ENCODE data around the gene ECSCR.

Gene ECSCR

DNA sequence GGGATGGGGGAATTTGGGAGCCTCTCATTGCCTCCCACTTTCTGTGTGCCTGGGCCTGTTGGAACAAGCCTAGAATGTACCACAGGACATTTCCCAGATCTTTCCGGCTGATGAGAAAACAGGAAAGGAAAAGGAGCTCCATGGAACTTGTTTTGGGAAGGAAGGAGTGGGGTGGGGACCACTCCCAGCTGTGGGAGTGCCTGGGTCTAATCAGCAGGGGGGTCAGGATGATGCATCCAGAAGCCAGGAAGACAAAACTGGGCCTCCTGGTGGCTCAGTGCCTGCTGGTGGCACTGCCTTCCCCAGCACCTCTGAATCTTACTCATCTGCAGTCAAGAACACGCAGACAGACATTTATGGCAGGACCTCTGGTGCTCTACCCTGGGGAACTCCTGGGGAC, 11.0 kb upstream of the ECSCR start:
- peak; percentile 59 for DNase-seq

DNA sequence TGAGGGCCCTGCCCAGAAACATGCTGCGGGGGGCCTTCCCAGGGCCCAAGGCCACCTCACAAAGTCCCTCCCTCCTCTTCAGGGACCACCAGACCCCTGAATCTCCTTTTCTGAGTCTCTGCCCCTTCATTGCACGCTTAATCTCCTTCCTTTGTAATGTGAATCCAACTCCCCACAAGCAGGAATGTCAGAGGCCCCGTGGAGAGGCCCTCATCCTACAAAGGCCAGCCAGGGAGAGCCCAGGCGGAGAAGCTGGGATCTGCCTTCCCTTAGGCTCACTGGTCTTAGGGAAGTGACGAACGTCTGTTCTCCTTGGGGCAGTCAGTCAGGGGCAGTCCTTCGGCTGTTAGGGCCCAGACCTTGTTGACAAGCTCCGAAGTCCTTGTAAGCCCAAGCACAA, 10.6 kb upstream of the ECSCR start:
- peak; percentile 24 for DNase-seq

DNA sequence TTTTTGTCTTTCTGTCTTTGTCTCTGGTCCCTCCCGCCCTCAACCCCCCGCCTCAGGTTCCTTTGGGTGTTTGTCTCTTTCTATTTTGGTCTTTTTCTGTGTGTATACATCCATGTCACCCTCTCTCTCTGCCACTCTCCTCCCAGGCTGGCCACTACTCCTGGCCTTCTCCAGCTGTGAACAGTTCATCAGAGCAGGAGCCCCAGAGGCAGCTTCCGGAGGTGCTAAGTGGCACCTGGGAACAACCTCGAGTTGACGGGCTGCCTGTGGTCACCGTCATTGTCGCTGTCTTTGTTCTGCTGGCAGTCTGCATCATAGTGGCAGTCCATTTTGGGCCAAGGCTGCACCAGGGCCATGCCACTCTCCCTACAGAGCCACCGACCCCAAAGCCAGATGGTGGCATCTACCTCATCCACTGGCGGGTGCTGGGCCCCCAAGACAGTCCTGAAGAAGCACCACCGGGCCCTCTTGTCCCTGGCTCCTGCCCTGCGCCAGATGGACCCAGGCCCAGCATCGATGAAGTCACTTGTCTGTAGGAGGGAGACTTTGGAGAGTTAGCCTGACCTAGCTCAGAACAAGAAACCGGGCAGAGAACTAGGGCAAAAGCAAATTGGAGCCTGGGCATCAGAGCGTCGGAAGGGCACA, 10.0 kb upstream of the ECSCR start:
- DNase-seq = no peak

DNA sequence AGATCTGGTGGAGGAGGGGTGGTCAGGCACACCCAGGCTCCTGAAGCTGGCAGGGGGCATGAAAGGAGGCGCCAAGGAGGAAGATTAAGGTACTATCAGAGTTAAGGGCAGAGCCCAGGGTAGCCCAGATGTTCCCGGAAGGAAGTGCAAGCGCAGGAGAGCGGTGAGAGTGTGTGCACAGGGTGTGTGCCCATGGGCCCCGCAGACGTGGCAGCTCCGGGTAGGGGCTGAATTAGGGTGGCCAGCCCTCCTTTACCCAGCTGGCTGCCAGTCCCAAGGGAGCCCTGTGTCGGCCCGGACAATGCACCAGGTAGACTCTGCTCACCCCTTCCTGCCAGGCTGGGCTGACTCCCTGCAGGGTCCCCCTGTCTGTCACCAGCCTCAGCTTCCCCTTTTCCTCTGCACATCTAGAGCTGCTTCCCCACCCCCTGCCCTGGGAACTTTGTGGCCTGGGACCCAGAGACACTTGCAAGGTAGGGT, 8.3 kb upstream of the ECSCR start, which contains the start of gene SMIM33:
SMIM33 (plus strand) TSS at position 184 of the 480 bp plus-strand sequence; CDS start at position 302, 118 bp downstream.
- no peak for DNase-seq

DNA sequence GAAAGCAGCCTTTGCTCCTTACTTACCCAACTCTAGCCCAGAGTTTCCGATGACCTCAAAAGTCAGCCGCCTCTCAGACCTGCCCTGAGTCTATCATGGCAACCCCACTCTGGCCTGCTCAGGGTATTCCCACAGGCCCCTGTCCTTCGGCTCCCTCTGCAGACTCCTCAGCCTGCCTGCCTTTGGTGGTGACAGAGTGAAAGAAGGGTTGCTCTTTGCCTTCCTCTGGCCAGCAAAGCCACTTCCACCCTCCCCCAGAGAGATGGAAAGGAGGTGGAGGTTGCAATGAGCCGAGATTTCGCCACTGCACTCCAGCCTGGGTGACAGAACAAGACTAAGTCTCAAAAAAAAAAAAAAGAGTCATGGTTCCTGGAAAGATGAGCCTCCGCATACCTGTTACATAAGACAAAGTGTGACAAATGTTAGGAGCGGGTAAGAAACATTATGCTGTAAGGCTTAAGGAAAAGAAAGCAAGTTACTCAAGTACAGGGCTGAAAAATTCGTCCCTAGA, 5.9 kb upstream of the ECSCR start:
- no peak for DNase-seq

DNA sequence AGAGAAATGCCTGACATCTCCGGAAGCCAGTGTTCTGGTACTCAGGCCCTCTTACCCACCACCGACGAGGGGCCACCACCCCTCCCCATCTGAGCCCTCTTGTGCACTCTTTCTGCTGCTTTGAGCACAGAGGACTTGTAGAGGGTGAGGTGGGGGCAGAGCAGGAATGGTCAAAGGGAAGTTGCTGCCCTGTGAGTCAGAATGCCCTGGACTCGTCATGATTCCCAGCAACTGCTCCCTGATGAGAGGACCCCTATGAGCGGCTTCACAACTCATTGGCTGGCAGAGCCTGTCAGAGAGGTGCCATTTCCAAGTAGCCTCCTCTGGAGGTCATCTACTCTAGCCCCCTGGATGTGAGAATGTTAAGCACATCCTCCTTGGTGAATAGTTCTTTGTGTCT, 845 bp downstream of the ECSCR start:
- DNase-seq = peak; percentile 54

DNA sequence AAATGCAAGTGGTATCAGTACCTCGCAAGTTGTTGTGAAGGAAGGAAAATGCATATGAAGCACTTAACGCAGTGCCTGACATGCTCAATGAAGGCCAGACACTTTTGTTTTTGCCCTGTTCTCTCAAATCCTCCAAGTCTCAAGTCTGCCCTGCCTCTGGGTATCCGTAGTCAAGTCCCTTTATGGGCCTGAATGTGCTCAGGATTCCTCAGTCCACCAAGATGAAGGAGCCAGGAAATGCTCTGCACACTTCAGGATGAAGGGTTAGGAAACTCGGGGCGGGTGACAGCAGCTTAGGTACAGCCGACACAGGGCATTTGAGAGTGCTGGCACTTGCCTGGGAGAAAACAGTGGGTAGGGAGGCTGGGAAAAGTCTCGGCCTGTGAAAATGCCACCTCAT, 1.4 kb downstream of the ECSCR start:
- DNase-seq = no peak

DNA sequence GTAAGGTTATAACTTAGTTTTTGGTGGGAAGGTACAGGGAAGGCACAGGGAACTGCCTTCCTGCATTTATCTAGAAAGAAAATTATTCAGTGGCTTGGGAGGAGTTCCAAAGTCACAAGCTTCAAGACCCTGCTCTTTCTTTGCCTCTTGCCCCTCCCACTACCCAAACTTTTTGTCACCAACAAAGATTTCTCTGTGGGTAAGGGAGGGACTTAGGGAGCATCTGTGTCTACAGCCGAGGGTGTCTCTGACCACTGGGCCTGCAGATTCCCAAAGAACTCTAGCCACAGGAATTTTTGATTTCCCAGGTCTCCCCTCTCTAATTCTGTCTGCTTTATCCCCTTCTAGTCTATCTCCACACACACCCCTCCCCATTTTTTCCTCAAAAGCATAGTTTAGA, 2.1 kb downstream of the ECSCR start:
- DNase-seq = peak; percentile 50

DNA sequence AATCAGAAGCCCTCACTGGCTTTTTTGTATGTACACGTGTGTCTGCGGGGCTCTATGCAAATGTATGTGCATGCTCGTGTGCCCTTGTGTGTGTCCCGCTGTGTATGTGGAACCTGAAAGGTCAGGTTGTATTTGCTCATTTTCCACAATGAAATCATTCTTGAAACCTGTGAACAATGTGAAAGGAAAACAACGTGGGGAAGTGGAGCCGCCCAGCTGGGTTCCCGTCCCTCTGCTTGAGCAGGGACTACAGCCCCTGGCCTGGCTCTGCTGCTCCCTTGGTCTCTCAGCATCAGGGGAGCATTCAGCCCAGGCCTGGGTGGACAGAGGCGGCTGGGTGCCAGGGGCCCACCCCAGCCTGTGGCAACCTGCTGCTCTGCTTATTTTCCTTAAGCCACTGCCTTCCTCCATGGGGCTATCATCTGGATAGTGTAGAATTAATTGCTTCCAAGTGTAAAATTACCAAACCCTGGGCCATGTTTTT, 3.0 kb downstream of the ECSCR start:
- no peak for DNase-seq

DNA sequence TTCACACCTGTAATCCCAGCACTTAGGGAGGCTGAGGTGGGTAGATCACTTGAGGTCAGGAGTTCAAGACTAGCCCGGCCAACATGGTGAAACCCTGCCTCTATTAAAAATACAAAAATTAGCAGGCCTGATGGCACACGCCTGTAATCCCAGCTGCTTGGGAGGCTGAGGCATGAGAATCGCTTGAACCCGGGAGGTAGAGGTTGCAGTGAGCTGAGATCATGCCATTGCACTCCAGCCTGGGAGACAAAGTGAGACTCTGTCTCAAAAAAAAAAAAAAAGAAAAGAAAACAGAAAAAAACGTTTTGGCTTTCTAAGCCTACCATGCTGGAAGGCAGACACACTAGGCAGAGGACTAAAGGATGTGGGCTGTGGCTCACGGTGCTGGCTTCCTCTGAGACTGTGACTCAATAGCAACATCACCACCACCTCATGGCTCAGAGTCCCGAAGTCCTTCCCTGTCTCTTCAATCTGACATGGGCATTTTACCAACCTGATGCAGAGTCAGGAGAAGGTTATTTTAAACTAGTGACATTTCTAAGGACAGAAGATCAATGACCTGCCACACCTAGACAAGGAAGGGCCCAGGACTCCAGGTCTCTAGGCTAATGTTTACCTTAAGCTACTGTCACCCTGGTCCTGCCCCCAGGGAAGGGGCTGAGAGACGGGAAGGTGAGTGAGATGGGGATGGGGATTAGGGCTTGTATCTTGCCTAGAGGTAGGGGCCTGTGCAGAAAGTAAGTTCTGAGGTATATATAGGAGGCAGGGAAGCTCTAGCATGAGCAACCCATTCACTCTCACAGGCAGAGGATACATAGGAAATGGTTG, 3.7 kb downstream of the ECSCR start:
- DNase-seq = peak; percentile 82

DNA sequence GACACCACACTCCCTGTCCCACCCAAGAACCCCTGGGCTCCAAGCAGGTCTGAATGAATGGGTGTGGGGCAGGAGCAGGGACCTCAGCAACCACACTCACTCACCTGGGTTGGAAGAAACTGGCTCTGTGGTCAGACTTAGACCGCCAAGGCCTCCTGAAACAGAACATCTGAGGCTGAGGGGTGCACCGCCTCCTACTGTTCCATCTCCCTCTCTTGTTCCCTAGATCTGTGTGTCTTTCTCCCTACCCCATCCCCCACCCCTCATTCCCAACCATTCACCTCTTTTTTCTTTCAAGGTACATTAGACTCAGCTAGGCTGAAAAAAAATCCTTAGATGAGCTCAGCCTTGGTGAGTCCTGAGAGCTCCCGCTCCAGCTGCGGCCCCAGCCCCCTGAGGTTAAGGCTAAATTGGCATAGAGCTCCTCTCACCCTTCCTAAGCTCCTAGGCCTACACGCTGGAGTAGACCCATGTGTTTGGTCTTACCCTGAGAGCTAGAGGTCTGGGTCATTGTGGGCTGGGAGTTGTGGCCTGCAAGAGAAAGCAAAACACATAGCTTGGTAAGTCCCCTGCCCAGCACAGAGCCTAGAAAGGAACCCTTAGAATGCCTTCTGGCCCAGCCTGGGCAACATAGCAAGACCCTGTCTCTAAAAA, 4.8 kb downstream of the ECSCR start:
- no peak for DNase-seq

DNA sequence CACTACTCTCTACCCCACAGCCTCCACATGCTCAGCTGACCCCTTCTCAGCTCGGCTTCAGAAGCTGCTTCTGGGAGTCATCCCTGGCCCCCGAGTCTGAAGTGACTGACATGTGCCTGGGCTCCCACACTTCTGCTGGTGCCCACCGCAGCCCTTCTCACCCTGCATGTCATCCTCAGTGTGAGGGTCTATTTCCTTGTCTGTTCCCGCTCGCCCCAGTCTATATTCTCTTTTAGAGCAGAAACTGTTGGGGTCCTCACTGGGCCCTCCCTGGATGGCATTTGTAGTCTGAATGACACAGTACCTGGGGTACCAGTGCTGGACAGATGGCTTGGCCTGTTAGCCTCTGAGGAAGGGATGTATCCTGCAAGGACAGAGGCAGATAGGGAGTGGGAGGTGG, 5.3 kb downstream of the ECSCR start:
- no peak for DNase-seq

DNA sequence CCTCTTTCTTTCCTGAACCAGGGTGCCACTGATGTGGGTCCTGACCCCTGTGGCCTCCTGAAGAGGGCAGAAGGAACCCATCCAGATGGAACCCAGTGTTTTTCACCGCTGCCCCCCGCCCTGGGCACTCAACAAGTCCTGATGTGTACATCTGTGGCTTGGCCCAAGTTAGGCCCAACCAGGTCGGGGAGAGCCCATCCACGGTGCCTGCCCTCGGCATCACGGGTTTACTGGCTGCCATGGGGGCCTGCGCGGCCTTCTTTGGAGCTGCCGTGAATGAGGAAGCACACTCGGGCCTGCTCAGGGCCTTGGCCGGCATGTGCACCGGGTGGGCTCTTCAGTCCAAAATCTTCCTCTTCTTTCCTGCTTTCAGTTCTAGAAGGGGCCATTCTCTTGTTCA, 5.8 kb downstream of the ECSCR start:
- DNase-seq = no peak

DNA sequence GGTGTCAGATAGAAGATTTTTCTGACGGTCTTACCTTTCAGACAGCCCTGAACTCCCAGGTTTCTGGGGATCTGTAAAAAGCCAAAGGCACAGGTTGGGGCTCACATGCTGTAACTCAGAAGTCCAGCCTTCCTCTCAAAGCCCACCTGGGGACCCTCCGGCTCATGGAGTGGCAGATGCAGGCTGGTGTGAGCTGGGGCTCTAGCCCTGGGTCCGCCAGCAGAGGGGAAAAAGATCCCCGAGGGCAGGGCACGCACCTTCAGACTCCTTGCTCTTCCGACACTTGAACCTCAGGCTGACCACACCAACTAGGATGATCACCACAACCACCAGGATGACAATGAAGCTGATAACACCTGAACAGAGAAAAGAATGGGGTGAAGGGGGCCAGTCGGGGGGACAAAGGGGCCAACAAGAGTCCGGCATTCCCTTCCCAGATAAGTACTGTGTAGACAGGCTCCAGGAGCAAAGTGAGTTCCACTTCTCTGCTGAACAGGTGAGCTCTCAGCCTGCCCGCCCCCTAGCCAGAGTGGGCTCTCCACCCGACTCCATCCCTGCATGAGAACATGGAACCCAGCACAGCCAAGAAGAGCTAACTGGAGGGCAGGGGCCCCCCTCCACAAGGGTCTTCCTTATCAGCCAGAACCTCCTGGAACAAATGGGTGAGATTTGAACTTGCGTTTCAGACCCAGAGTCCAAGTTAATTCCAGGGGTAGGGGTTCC, 7.8 kb downstream of the ECSCR start:
- DNase-seq = no peak

DNA sequence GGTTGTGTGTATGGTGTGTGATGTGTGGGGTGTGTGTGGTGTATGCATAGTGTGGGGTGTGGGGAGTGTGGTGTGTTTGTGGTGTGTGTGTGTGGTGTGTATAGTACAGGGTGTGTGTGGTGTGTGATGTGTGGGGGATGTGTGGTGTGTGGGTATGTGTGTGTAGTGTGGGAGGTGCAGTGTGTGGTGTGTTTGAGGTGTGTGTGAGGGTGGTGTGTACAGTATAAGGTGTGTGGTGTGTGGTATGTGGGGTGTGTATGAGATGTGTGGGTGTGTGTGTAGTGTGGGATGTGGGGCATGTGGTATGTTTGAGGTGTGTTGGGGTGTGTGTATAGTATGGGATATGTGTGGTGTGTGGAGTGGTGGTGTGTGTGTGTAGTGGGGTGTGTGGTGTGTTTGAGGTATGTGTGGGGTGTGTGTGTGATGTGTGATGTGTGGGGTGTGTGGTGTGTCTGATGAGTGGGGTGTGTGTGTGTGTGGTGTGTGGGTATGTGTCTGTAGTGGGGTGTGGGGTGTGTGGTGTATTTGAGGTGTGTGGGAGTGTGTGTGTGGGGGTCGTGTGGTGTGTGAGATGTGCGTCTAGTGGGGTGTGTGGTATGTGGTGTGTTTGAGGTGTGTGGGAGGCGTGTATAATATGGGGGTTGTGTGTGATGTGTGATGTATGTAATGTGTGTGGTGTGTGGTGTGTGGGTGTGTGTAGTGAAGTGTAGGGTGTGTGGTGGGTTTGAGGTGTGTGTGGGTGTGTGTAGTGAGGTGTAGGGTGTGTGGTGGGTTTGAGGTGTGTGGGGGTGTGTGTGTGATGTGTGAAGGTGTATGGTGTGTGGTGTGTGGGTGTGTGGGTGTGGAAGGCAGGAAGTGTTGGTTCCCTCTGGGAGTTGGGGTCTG, 8.6 kb downstream of the ECSCR start:
- no peak for DNase-seq

DNA sequence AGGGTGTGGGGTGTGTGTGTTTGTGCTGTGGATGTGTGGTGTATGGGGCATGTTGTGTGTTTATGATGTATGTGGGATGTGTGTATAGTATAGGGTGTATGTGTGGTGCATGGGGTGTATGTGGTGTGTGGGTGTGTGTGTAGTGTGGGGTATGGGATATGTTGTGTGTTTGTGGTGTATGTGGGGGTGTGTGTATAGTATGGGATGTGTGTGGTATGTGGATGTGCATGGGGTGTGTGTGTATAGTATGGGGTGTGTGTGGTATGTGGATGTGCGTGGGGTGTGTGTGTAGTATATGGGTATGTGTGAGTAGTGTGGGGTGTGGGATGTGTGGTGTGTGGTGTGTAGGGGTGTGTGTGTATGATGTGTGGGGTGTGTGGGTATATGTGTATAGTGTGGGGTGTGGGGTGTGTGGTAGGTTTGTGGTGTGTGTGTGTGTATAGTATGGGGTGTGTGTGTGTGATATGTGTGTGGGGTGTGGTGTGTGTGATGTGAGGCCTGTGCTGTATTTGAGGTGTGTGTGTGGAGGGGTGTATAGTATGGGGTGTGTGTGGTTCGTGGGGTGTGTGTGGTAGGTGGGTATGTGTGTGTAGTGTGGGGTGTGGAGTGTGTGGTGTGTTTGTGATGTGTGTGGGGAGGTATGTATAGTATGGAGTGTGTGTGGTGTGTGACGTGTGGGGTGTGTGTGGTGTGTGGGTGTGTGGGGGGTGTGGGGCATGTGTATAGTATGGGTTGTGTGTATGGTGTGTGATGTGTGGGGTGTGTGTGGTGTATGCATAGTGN, 10.5 kb downstream of the ECSCR start:
- DNase-seq = no peak

DNA sequence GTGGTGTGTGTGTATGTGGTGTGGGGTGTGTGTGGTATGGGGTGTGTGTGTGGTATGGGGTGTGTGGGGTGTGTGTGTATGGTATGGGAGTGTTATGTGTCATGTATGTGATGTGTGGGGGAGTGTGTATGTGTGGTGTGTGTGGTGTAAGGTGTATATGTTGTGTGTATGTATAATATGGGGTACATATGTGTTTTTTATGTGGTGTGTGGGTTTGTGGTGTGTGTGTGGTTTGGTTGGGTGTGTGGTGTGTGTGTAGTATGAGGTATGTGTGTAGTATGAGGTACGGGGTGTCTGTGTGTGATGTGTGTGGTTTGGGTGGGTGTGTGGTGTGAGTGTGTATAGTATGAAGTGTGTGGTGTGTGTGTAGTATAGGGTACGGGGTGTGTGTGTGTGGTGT, 11.4 kb downstream of the ECSCR start:
- DNase-seq = no peak

DNA sequence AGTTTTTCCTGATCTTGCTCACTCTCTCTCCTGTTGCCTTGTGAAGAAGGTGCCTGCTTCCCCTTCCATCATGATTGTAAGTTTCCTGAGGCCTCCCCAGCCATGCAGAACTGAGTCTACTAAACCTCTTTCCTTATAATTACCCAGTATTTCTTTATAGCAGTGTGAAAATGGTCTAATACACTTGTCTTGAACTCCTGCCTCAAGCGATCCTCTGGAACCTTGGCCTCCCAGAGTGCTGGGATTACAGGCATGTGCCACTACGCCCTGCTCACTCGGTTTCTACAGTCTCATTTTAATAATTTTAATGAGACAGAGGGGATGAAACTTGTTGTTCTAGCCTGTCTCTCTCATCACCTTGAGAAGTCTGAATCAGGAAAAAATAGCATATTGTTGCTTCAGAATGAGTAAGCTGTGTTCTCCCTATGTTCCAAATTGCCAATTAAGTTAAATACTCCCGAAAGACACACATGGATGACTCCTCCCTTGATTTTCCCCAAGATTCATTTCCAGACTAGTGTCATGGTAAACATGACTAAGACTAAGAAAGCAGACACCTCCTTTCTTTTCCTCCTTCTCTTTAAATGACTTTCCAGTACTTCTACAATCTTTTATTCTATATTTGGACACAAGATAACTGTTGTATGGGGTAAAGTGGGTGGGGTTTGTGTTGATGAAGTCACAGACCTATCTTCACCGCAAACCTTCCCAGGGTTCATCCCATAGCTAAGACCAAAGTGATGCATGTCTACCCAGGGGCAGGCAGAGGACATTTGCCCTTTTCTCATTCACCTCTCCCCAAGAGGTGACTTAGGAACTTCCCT, 15.4 kb downstream of the ECSCR start:
- peak; percentile 46 for DNase-seq

DNA sequence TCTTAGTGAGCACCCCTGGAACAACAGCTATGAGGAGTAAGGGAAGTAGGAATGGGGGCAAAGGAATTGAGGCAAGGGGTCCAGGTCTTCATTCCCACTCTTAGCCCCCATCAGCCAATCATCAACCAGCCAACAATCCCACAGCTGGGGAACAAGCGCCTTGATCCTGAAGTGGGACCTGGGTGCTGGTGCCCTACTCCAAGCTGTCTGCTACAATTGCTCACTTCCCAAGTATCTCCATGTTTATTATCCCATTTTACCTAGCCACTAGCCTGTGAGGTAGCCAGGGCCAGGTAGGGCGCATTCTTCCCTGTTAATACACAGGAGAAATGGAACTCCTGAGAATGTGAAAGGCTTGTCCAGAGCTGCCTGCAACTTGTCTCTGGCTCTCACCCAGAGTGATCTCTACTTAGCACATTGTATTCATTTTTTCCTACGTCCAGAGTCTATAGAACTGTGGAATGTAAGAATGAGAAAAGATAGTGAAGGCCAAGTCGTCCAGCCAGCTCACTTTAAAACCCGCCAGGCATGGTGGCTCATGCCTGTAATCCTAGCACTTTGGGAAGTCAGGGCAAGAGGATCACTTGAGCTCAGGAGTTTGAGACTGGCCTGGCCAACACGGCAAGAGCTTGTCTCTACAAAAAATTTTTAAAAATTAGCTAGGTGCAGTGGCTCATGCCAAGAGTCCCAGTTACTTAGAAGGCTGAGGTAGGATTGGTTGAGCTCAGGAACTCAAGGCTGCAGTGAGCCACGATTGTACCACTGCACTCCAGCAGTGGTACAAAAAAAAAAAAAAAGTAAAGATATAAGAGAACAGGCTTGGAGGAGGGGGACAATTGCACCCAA, 17.0 kb downstream of the ECSCR start:
- DNase-seq = peak; percentile 84
